NCI-H446 treated with DMSO at 0.1 percent for 48 hours (cell line): Measurements from ENCODE around the gene ATG16L2.
"Not testable (repeated sequence)": the region's sequence is repeated elsewhere in the genome, so short reads cannot be mapped to it uniquely, and the experiment has no call there.

Experiments used
- DNase-seq: peaks from one replicate; lab custom pipeline; 2025; lab: John Stamatoyannopoulos, UW

ATG16L2 gene

GRCh38 chr11:72842653-72843330 is 28.6 kb downstream of the ATG16L2 start:
- DNase-seq: no peak

- no peak for DNase-seq
Observed at GRCh38 chr11:72844356-72844755, 30.1 kb downstream of the ATG16L2 start.

GRCh38 chr11:72848846-72849466 is 34.7 kb downstream of the ATG16L2 start:
- peak; percentile 4 for DNase-seq

- DNase-seq: no peak
Observed at GRCh38 chr11:72850832-72851231, 36.6 kb downstream of the ATG16L2 start.

- no peak for DNase-seq
Observed at GRCh38 chr11:72851726-72852125, 37.5 kb downstream of the ATG16L2 start.

GRCh38 chr11:72856065-72856464 is 41.9 kb downstream of the ATG16L2 start:
- DNase-seq: no peak

GRCh38 chr11:72856551-72857345 is 42.5 kb downstream of the ATG16L2 start:
- peak; percentile 2 for DNase-seq

GRCh38 chr11:72858267-72858666 is 44.1 kb downstream of the ATG16L2 start:
- not testable (repeated sequence) for DNase-seq

- DNase-seq: no peak
Observed at GRCh38 chr11:72859126-72859525, 44.9 kb downstream of the ATG16L2 start.

GRCh38 chr11:72860010-72860409 is 45.8 kb downstream of the ATG16L2 start:
- DNase-seq: no peak

GRCh38 chr11:72860592-72860991 is 46.4 kb downstream of the ATG16L2 start:
- no peak for DNase-seq

GRCh38 chr11:72863091-72863490 is 48.9 kb downstream of the ATG16L2 start:
- no peak for DNase-seq

GRCh38 chr11:72863916-72864315 is 49.7 kb downstream of the ATG16L2 start:
- no peak for DNase-seq

GRCh38 chr11:72864702-72865655 is 50.8 kb downstream of the ATG16L2 start:
- DNase-seq: peak; percentile 27

GRCh38 chr11:72867970-72868369 is 53.8 kb downstream of the ATG16L2 start:
- DNase-seq: no peak

- no peak for DNase-seq
Observed at GRCh38 chr11:72869831-72870230, 55.6 kb downstream of the ATG16L2 start.

- peak; percentile 29 for DNase-seq
Observed at GRCh38 chr11:72871119-72871518, 56.9 kb downstream of the ATG16L2 start.

- DNase-seq: no peak
Observed at GRCh38 chr11:72872012-72872411, 57.8 kb downstream of the ATG16L2 start.

- DNase-seq: no peak
Observed at GRCh38 chr11:72875736-72876135, 61.5 kb downstream of the ATG16L2 start.

- DNase-seq: no peak
Observed at GRCh38 chr11:72876147-72876546, 61.9 kb downstream of the ATG16L2 start.
